OCI-LY3 (cell line): ENCODE measurements around the gene LTN1.

Experiments used
- H2AFZ ChIP-seq: fragments of 200-600, 300-600 bp; shearing (Covaris generic); 2 replicates; pipeline ENCODE4 v1.6.0; 2014; ENCODE audit warnings: antibody characterized with exemption, low read depth, low read length
- H3K27ac ChIP-seq: fragments of 200-600, 300-600 bp; sonication (generic); 2 replicates; pipeline ENCODE4 v1.5.1; 2014; ENCODE audit warnings: mild to moderate bottlenecking, low read length, moderate library complexity, mixed read lengths
- H3K27me3 ChIP-seq: fragments of 200-600, 300-600 bp; sonication (generic); 2 replicates; pipeline ENCODE4 v1.6.1; 2014; ENCODE audit warnings: low read depth, low read length, mixed read lengths
- H3K36me3 ChIP-seq: fragments of 200-600, 300-600 bp; sonication (generic); replicated peaks from 2 replicates; pipeline ENCODE3; 2014; ENCODE audit warnings: low read depth, low read length, mixed read lengths
- H3K4me1 ChIP-seq: fragments of 300-600, 200-600 bp; sonication (generic); 2 replicates; pipeline ENCODE4 v1.6.1; 2014; ENCODE audit warnings: low read length, mixed read lengths
- H3K4me2 ChIP-seq: fragments of 200-600, 300-600 bp; sonication (generic); 2 replicates; pipeline ENCODE4 v1.6.1; 2014; ENCODE audit warnings: low read length, mixed read lengths
- H3K4me3 ChIP-seq: fragments of 300-600, 200-600 bp; sonication (generic); 2 replicates; pipeline ENCODE4 v1.5.1; 2014; ENCODE audit warnings: antibody characterized with exemption, mild to moderate bottlenecking, low read length, moderate library complexity
- H3K79me2 ChIP-seq: fragments of 300-600, 200-600 bp; shearing (Covaris generic); 2 replicates; pipeline ENCODE4 v1.6.1; 2014; ENCODE audit warnings: mild to moderate bottlenecking, low read length, mixed read lengths
- H3K9ac ChIP-seq: fragments of 300-600, 200-600 bp; shearing (Covaris generic); 2 replicates; pipeline ENCODE4 v1.6.0; 2014; ENCODE audit warnings: mild to moderate bottlenecking, low read length, moderate library complexity
- H3K9me3 ChIP-seq: fragments of 200-600, 300-600 bp; shearing (Covaris generic); 2 replicates; pipeline ENCODE4 v1.6.1; 2014; ENCODE audit warnings: low read length, mixed read lengths; ENCODE audit not compliant: insufficient read depth
- H4K20me1 ChIP-seq: fragments of 200-600, 300-600 bp; sonication (generic); 2 replicates; pipeline ENCODE4 v1.6.1; 2016; ENCODE audit warnings: low read length, mixed read lengths; ENCODE audit not compliant: insufficient read depth
- EZH2phosphoT487 ChIP-seq: fragments of 200-600 bp; shearing (Covaris generic); IDR thresholded peaks from 2 replicates; pipeline ENCODE4 v1.6.1; 2018; ENCODE audit warnings: antibody characterized with exemption, mixed run types, low read depth
- TF ChIP-seq, protein P1 (sequence below): fragments of 200-600, 300-600 bp; sonication (generic); IDR thresholded peaks from 2 replicates; pipeline ENCODE4 v1.5.1; 2014; ENCODE audit warnings: antibody characterized with exemption, low read length, low read depth

Gene LTN1

DNA sequence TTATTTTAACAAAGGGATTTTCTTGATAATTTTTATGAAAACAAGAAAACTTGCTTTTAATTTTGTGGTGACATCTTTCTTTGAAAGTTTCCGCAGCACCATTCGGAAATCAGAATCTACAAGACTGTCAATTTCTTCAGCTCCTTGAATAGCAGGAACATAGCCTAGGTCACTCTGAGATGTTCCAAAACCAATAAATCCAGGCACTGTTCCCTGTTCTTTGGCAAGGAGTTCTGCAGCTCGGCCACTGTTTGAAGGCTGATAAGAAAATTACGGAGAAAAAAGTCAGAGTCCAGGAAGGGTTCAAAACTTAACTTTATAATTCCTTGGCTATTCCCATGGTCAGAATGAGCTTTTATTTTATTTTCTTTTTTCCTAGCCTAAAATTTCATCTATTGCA, 6.0 kb downstream of the LTN1 start:
- no peak for TF ChIP-seq EZH2phosphoT487
- TF ChIP-seq, protein P1, sequence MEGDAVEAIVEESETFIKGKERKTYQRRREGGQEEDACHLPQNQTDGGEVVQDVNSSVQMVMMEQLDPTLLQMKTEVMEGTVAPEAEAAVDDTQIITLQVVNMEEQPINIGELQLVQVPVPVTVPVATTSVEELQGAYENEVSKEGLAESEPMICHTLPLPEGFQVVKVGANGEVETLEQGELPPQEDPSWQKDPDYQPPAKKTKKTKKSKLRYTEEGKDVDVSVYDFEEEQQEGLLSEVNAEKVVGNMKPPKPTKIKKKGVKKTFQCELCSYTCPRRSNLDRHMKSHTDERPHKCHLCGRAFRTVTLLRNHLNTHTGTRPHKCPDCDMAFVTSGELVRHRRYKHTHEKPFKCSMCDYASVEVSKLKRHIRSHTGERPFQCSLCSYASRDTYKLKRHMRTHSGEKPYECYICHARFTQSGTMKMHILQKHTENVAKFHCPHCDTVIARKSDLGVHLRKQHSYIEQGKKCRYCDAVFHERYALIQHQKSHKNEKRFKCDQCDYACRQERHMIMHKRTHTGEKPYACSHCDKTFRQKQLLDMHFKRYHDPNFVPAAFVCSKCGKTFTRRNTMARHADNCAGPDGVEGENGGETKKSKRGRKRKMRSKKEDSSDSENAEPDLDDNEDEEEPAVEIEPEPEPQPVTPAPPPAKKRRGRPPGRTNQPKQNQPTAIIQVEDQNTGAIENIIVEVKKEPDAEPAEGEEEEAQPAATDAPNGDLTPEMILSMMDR, result no peak
- Histone ChIP-seq H3K36me3 (peaks cover 17% of the 10 kb centered on the region), H3K79me2 (peaks cover 38% of the 10 kb centered on the region), H3K4me2 (no peak overlapping the region), H3K4me1 (peaks cover 5% of the 10 kb centered on the region), H3K27me3 (no peaks in the 10 kb centered on the region), H3K9ac (no peak overlapping the region), H3K4me3 (no peak overlapping the region), H2AFZ (no peak overlapping the region), H3K27ac (no peak overlapping the region), H4K20me1 (no peaks in the 10 kb centered on the region), H3K9me3 (no peaks in the 10 kb centered on the region)

DNA sequence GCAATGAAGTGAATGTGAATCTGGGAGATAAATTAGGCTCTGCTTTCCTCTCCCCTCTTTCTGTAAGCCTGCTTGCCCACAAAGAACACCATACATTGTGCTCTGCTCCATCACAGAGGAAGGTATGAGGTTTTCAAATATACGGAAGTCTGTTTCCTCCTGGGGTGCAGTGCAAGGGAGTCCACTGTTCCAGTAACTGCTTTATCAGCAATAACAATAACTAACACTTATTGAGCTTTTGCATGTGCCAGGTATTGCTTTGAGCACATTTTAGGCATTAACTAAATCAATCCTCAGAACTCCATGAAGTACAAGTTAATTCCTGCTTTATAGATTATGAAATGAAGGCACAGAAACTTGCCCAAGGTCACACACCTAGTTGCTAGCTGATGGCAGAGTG, 10.0 kb downstream of the LTN1 start:
- peaks cover 5% of the 10 kb centered on the region for H3K79me2 ChIP-seq
- H3K9ac ChIP-seq, result no peak overlapping the region
- no peaks in the 10 kb centered on the region for H4K20me1 ChIP-seq
- H3K4me3 ChIP-seq, result no peak overlapping the region
- H3K27me3 ChIP-seq, result no peaks in the 10 kb centered on the region
- H3K9me3 ChIP-seq, result no peaks in the 10 kb centered on the region
- TF ChIP-seq, protein P1, result no peak
- TF ChIP-seq EZH2phosphoT487, result no peak
- no peak overlapping the region for H3K27ac ChIP-seq
- no peak overlapping the region for H3K4me2 ChIP-seq
- H2AFZ ChIP-seq, result no peak overlapping the region
- H3K4me1 ChIP-seq, result no peaks in the 10 kb centered on the region
- H3K36me3 ChIP-seq, result peaks cover 19% of the 10 kb centered on the region

DNA sequence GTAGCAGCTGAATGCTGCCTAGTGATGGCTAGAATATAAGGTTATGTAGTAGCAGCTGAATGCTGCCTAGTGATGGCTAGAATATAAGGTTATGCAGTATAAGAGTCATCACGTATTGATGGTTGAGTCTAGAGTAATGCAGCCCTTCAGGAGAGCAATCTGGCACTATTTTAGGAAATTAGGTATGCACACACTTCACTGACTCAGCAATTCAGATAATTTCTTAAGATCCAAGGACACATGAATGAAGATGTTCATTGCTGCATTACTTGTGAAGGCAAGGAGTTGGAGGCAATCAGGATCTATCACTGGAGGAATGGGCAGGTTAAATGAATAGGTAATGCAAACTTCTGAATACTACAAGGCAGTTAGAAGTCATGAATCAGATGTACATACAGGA, 13.6 kb downstream of the LTN1 start:
- Histone ChIP-seq H3K79me2 (no peaks in the 10 kb centered on the region), H3K9me3 (no peaks in the 10 kb centered on the region), H3K27me3 (no peaks in the 10 kb centered on the region), H3K9ac (no peak overlapping the region), H3K27ac (no peak overlapping the region), H2AFZ (no peak overlapping the region), H4K20me1 (no peaks in the 10 kb centered on the region), H3K4me3 (no peak overlapping the region), H3K4me1 (no peaks in the 10 kb centered on the region), H3K4me2 (no peak overlapping the region), H3K36me3 (peaks cover 11% of the 10 kb centered on the region)
- TF ChIP-seq, protein P1, result no peak
- TF ChIP-seq EZH2phosphoT487, result no peak

DNA sequence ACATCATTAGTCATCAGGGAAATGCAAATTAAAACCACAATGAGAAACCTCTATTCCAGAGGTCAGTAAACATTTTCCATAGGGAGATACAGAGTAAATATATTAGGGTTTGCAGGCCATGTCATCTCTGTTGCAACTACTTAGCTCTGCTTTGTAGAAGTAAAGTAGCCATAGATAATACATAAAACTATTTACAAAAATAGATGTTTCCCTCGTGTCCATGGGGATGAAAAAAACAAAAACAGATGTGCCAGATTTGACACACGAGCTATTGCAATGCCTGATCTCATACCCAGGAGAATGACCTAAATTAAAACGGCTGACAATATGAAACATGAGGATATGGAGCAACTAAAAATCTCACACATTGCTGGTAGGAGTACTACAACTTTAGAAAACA, 17.3 kb downstream of the LTN1 start:
- H3K9ac ChIP-seq, result no peak overlapping the region
- no peaks in the 10 kb centered on the region for H4K20me1 ChIP-seq
- TF ChIP-seq EZH2phosphoT487, result no peak
- TF ChIP-seq, protein P1, result no peak
- H3K79me2 ChIP-seq, result no peaks in the 10 kb centered on the region
- no peaks in the 10 kb centered on the region for H3K4me1 ChIP-seq
- H3K27me3 ChIP-seq, result no peaks in the 10 kb centered on the region
- no peak overlapping the region for H3K4me3 ChIP-seq
- no peak overlapping the region for H2AFZ ChIP-seq
- no peak overlapping the region for H3K4me2 ChIP-seq
- no peaks in the 10 kb centered on the region for H3K9me3 ChIP-seq
- H3K27ac ChIP-seq, result no peak overlapping the region
- H3K36me3 ChIP-seq, result peaks cover 14% of the 10 kb centered on the region
